MM.1S (cell line): ENCODE results near the gene THRB.

Experiments used
- CTCF ChIP-seq: fragments of 300-600 bp; sonication (generic); IDR thresholded peaks from 2 replicates; pipeline ENCODE4 v1.5.1; 2016; ENCODE audit warnings: antibody characterized with exemption, low read length, mixed read lengths
- EZH2 ChIP-seq: fragments of 300-600 bp; sonication (generic); optimal IDR thresholded peaks from 2 replicates; pipeline ENCODE3; 2017; ENCODE audit warnings: low read depth, mild to moderate bottlenecking, antibody characterized with exemption, low read length, mixed read lengths
- EZH2phosphoT487 ChIP-seq: fragments of 300-600 bp; sonication (generic); IDR thresholded peaks from 2 replicates; pipeline ENCODE4 v1.6.1; 2018; ENCODE audit warnings: antibody characterized with exemption, low read length

- TF ChIP-seq CTCF (no peak), EZH2phosphoT487 (no peak), EZH2 (no peak)
These were observed 236.4 kb downstream of the THRB start for GRCh38 chr3:24258260-24258659.
